Measurements from ENCODE around the gene ANO4.
"Not testable (repeated sequence)": the region's sequence is repeated elsewhere in the genome, so short reads cannot be mapped to it uniquely, and the experiment has no call there.

The ANO4 gene

GRCh38 chr12:101042211-101042610, 247.6 kb downstream of the ANO4 start:
- DNase-seq (ENCODE audit: low read depth in 2 of 2) = no peak

- no peak for DNase-seq (ENCODE audit: low read depth in 2 of 2)
Measured at GRCh38 chr12:101044512-101045059, 250.0 kb downstream of the ANO4 start.

GRCh38 chr12:101045486-101046464, 251.2 kb downstream of the ANO4 start:
- no peak for DNase-seq (ENCODE audit: low read depth in 2 of 2)

GRCh38 chr12:101047652-101048051, 253.1 kb downstream of the ANO4 start:
- DNase-seq (ENCODE audit: low read depth in 2 of 2) = no peak

DNA sequence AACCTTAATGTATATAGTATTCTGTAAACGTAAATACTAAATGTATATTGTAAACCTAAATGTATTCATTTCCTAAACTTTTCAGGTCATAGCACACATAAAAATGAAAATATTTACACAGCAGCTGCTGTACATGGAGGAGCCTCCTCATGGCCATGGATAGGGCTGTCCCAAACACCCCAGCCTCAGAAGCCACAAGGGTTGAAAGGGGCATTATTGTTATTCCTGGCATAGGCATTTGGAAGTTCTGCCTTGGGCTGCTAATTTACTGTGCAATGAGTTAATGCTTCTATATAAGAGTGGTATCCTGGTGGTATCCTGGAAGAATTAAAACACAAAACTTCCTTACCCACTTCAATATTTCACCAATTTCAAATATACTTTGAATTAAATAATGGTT, 256.1 kb downstream of the ANO4 start:
- DNase-seq (ENCODE audit: low read depth in 2 of 2) = no peak

DNA sequence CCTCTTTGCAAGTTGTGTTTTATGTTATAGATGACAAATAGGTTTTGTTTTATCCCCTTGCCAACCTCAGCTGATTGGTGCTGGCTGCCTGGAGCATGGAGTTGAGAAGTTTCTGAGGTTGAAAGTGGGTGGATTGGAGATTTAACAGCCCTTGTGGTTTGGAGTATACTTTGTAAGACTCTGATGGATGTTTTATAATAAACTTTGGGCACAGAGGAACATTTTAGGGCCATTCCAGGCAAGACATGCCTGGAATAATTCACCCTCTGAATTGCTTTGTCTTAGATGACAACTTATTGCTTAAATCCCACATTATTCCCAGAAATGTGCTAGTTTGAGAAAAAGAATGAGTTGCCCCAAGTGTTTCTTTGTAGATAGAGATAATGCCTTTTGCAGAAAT, 256.6 kb downstream of the ANO4 start:
- no peak for DNase-seq (ENCODE audit: low read depth in 2 of 2)

GRCh38 chr12:101051901-101052550, 257.4 kb downstream of the ANO4 start:
- no peak for DNase-seq (ENCODE audit: low read depth in 2 of 2)

DNA sequence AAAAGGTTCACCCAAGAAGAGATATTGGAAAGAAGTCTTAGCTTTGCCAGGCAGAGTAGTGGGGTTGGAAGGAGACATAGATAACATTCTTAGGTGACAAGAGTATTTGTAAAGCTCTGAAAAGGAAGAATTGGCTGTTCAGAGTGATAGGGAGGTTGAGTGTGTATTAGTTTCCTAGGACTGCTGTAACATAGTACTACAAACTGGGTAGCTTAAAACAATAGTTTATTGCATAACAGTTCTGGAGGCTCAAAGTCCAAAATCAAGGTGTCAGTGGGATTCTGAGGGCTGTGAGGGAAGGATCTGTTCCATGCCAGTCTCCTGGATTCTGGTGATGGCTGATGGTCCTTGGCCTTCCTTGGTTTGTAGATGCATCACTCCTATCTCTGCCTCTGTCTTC, 258.6 kb downstream of the ANO4 start:
- no peak for DNase-seq (ENCODE audit: low read depth in 2 of 2)

DNA sequence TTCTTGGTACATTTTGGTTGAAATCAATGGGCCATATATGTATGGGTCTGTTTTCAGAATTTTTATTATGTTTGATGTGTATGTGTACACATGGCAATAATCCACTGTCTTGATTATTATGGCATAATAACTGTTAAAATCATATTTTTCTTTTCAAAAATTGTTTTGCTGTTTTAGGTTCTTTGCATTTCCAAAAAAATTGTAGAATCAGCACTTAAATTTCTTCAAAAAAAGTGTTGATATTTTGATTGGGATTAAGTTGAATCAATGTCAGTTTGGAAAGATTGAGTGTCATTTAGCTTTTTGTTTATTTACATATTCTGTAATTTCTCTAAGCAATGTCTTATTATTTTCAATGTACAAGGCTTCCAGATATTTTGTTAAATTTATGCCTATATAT, 261.4 kb downstream of the ANO4 start:
- DNase-seq (ENCODE audit: low read depth in 2 of 2) = no peak

DNA sequence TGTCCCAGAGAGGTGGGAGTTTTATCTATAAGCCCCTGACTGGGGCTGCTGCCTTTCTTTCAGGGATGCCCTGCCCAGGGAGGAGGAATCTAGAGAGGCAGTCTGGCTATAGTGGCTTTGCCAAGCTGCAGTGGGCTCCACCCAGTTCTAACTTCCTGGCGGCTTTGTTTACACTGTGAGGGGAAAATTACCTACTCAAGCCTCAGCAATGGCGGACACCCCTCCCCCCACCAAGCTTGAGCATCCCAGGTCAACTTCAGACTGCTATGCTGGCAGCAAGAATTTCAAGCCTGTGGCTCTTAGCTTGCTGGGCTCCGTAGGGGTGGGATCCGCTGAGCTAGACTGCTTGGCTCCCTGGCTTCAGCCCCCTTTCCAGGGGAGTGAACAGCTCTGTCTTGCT, 267.9 kb downstream of the ANO4 start:
- DNase-seq (ENCODE audit: low read depth in 2 of 2) = not testable (repeated sequence)

GRCh38 chr12:101064721-101065120, 270.1 kb downstream of the ANO4 start:
- DNase-seq (ENCODE audit: low read depth in 2 of 2) = no peak

- no peak for DNase-seq (ENCODE audit: low read depth in 2 of 2)
Measured at GRCh38 chr12:101066489-101066888, 271.9 kb downstream of the ANO4 start.

DNA sequence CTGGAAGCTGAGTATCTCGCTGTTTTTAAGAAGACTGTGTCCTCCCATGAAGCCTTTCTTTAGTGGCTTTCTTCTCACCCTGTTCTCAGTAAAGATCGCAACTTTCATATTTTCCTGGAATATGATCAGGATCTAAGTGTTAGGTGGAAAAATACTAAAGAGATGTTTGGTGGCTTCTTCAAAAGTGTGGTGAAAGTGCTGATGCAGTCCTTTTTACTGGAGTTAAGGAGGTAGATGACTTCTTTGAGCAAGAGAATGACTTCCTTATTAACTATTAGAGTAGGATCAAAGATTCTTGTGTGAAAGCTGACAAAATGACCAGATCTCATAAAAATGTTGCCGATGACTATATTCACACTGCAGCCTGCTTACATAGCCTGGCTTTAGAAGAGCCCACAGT, 273.8 kb downstream of the ANO4 start:
- no peak for DNase-seq (ENCODE audit: low read depth in 2 of 2)

GRCh38 chr12:101068836-101069235, 274.3 kb downstream of the ANO4 start:
- no peak for DNase-seq (ENCODE audit: low read depth in 2 of 2)

- no peak for DNase-seq (ENCODE audit: low read depth in 2 of 2)
Measured at GRCh38 chr12:101074940-101075680, 280.5 kb downstream of the ANO4 start.

- no peak for DNase-seq (ENCODE audit: low read depth in 2 of 2)
Measured at GRCh38 chr12:101076921-101077320, 282.3 kb downstream of the ANO4 start.

- no peak for DNase-seq (ENCODE audit: low read depth in 2 of 2)
Measured at GRCh38 chr12:101077791-101078528, 283.4 kb downstream of the ANO4 start.

DNA sequence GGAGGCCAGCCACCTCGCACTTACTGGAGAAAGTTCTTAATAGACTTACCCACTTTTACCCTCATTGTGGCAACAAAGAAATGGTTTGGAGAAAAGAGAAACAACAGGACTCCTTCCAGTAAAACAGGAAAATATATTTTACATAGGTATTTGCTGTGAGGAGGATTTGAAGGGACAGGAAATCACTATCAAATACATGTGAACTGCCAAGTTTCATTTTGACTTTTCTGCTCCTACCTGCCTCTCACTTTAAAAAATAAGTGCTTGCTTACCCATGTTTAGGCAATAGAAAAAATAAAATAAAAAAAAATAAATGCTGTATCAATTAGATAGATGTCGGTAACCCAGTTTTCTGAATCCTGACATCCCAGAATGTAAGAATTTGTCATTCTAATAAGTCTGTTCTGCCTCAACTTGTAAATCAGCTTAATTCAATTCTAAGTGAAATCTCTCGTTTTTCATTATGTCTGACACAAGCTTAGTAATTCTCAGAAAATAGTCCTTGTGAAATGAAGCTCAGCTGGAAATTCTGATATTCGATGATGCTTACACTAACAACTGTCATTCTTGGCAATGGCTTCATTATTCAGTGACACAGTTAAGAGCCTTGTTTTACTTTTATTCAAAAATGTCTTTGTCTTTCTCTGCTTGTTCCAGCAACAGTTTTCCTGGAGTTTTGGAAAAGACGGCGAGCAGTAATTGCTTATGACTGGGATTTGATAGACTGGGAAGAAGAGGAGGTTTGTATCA, 284.1 kb downstream of the ANO4 start:
- no peak for DNase-seq (ENCODE audit: low read depth in 2 of 2)

GRCh38 chr12:101082706-101083105, 288.1 kb downstream of the ANO4 start:
- DNase-seq (ENCODE audit: low read depth in 2 of 2) = no peak

DNA sequence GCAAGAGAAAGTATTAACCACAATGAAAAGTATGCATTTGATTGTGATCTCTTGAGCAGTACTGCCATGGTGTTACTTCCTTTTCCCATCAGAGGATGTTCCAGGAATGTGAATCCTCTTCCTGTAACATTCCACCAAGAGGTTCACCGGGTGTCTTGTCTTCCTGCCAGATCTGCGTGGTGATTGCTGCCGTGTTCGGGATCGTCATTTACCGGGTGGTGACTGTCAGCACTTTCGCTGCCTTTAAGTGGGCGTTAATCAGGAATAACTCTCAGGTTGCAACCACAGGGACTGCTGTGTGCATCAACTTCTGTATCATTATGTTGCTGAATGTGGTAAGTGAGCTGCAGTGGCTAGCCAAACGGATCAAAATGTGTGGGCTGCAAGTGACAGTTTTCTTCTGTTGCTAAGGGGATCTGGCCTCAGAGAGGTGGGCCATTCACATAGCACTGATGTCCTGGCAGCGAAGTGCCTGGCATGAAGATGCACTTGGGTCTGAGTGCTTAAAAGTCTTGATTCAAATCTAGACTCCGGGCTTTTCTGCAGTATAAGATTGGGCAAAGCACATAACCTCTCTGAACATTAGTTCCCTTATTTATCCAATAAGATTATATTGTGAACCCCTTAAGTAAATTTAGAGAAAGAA, 292.0 kb downstream of the ANO4 start:
- no peak for DNase-seq (ENCODE audit: low read depth in 2 of 2)
